PC-3 (cell line): Measurements from ENCODE around the gene ADORA1.

Experiments
- CTCF ChIP-seq: fragments of 300-600 bp; sonication (generic); conservative IDR thresholded peaks from 2 replicates; pipeline ENCODE4 v1.5.1; 2017; ENCODE audit warnings: antibody characterized with exemption, low read depth, mild to moderate bottlenecking, low read length
- EZH2 ChIP-seq: fragments of 300-600 bp; sonication (generic); IDR thresholded peaks from one replicate; pipeline ENCODE4 v1.6.1; 2017; ENCODE audit warnings: antibody characterized with exemption, mild to moderate bottlenecking, low read length; ENCODE audit not compliant: unreplicated experiment
- EZH2phosphoT487 ChIP-seq: fragments of 300-600 bp; sonication (generic); IDR thresholded peaks from 2 replicates; pipeline ENCODE4 v1.6.1; 2018; ENCODE audit warnings: mild to moderate bottlenecking, antibody characterized with exemption, low read length, borderline replicate concordance

- TF ChIP-seq CTCF = no peak
- TF ChIP-seq EZH2 = no peak
- no peak for TF ChIP-seq EZH2phosphoT487
These were observed 44.7 kb upstream of the ADORA1 start for GRCh38 chr1:203082571-203083462.
